Measurements from ENCODE around the gene CER1.

- no peak for TF ChIP-seq POLR2A (IDR thresholded peaks at IDR 0.05)
- no peak for TF ChIP-seq CTCF (IDR thresholded peaks at IDR 0.05)
These were observed 29.9 kb downstream of the CER1 start for GRCh38 chr9:14692470-14693250.

Measured in testis (tissue), 2 donors.